PC-3 (cell line): Measurements from ENCODE around the gene PROX1. TPM values are rescaled to one million over a fixed set of nuclear protein-coding genes. Genes with fewer than 3 reads are reported as not detected.

ENCODE experiments used
- ATAC-seq: fragments of 200-7000 bp; cut with Tn5 transposase; 2 replicates; pipeline ENCODE4 v1.9.1; 2020; ENCODE audit warnings: mild to moderate bottlenecking, moderate library complexity
- BruUV-seq: library from RNA; stranded (reverse); fragments of 400-500 nt; replicated peaks from 2 replicates; lab custom pipeline; 2021; lab: Mats Ljungman, UMichigan
- CTCF ChIA-PET: fragments of 300-600 bp; sonication (Branson Sonifier 250); formaldehyde crosslinking; loops from one replicate; lab custom pipeline; 2022; ENCODE audit warnings: antibody characterized with exemption; lab: Charles Lee
- POLR2A ChIA-PET: fragments of 300-600 bp; sonication (Branson Sonifier 250); formaldehyde crosslinking; loops from one replicate; lab custom pipeline; 2022; ENCODE audit warnings: antibody characterized with exemption; ENCODE audit not compliant: unreplicated experiment; lab: Charles Lee
- DNase-seq: peaks from one replicate; pipeline ENCODE4 v3.0.0-alpha.2; 2015
- H2AFZ ChIP-seq: fragments of 300-600 bp; sonication (generic); 2 replicates; pipeline ENCODE4 v1.6.0; 2016; ENCODE audit warnings: antibody characterized with exemption, low read length
- H3F3A ChIP-seq: fragments of 300-600 bp; sonication (generic); one replicate; pipeline ENCODE4 v1.6.0; 2017; ENCODE audit warnings: antibody characterized with exemption, low read length, control low read depth, mild to moderate bottlenecking; ENCODE audit not compliant: unreplicated experiment
- H3K27ac ChIP-seq: fragments of 300-600 bp; sonication (generic); 2 replicates; pipeline ENCODE4 v1.5.1; 2016; ENCODE audit warnings: mild to moderate bottlenecking, low read length
- H3K27me3 ChIP-seq: fragments of 300-600 bp; sonication (generic); 2 replicates; pipeline ENCODE4 v1.6.1; 2016; ENCODE audit warnings: low read length, mixed read lengths
- H3K36me3 ChIP-seq: fragments of 300-600 bp; sonication (generic); 2 replicates; pipeline ENCODE4 v1.6.1; 2016; ENCODE audit warnings: low read depth, mixed run types, low read length, mixed read lengths
- H3K4me1 ChIP-seq: fragments of 300-600 bp; sonication (generic); 2 replicates; pipeline ENCODE4 v1.5.1; 2016; ENCODE audit warnings: low read length; ENCODE audit not compliant: insufficient read depth
- H3K4me2 ChIP-seq: fragments of 300-600 bp; sonication (generic); 2 replicates; pipeline ENCODE4 v1.6.0; 2016; ENCODE audit warnings: low read length
- H3K4me3 ChIP-seq: fragments of 300-600 bp; sonication (generic); 2 replicates; pipeline ENCODE4 v1.5.1; 2016; ENCODE audit warnings: mild to moderate bottlenecking, low read length, mixed read lengths
- H3K79me2 ChIP-seq: fragments of 300-600 bp; sonication (generic); 2 replicates; pipeline ENCODE4 v1.6.1; 2017; ENCODE audit warnings: low read length, mixed read lengths
- H3K9ac ChIP-seq: fragments of 300-600 bp; sonication (generic); 2 replicates; pipeline ENCODE4 v1.6.0; 2016; ENCODE audit warnings: mild to moderate bottlenecking, low read length
- H3K9me2 ChIP-seq: fragments of 300-600 bp; sonication (generic); replicated peaks from 2 replicates; pipeline ENCODE4 v1.6.1; 2016; ENCODE audit warnings: mixed run types, low read length, mixed read lengths
- H3K9me3 ChIP-seq: fragments of 300-600 bp; sonication (generic); 2 replicates; pipeline ENCODE4 v1.6.1; 2016; ENCODE audit warnings: low read length, mixed read lengths
- H4K20me1 ChIP-seq: fragments of 300-600 bp; sonication (generic); 2 replicates; pipeline ENCODE4 v1.6.1; 2016; ENCODE audit warnings: low read length, mixed read lengths
- EZH2 ChIP-seq: fragments of 300-600 bp; sonication (generic); IDR thresholded peaks from one replicate; pipeline ENCODE4 v1.6.1; 2017; ENCODE audit warnings: antibody characterized with exemption, mild to moderate bottlenecking, low read length; ENCODE audit not compliant: unreplicated experiment
- EZH2phosphoT487 ChIP-seq: fragments of 300-600 bp; sonication (generic); IDR thresholded peaks from 2 replicates; pipeline ENCODE4 v1.6.1; 2018; ENCODE audit warnings: mild to moderate bottlenecking, antibody characterized with exemption, low read length, borderline replicate concordance
- intact Hi-C: fragments of 100-400 bp; cut with micrococcal nuclease; formaldehyde crosslinking; loops from 2 replicates; pipeline ENCODE4 v1.9.0; 2023
- total RNA-seq: library from RNA; depleted of rRNA; stranded (reverse); fragments of >200 nt; gene quantifications from 2 replicates; pipeline ENCODE4 v1.2.3, GENCODE V29; 2014
- TF ChIP-seq, protein P1 (sequence below): fragments of 300-600 bp; sonication (generic); conservative IDR thresholded peaks from 2 replicates; pipeline ENCODE4 v1.5.1; 2017; ENCODE audit warnings: antibody characterized with exemption, low read depth, mild to moderate bottlenecking, low read length

The PROX1 gene
- total RNA-seq, 1 experiment from 2014 or later = not detected

DNA sequence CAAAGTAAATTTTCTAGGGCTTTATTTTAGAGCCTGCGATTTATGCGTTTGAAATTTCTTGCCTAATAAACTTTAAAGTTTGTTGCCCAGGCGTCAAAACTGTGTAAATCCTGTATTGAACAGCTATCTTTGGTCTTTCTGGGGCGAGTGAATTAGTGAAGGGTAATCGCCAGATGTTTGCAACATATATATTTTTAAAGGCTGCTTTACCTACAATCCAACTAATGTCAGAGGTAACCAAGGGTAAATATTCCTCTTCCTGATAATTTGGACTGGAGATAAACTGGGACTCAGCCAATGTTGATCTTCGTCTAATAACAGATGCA, 885 bp upstream of the PROX1 start:
- Histone ChIP-seq H3K4me2 (peak overlapping the region; percentile 76), H3K27ac (no peak overlapping the region), H3K9ac (no peak overlapping the region), H3K4me1 (no peaks in the 10 kb centered on the region), H3K9me3 (no peaks in the 10 kb centered on the region), H3K9me2 (no peaks in the 10 kb centered on the region), H3K27me3 (peaks cover 94% of the 10 kb centered on the region), H3K79me2 (no peaks in the 10 kb centered on the region), H3K4me3 (peak overlapping the region; percentile 70), H4K20me1 (no peaks in the 10 kb centered on the region), H3K36me3 (no peaks in the 10 kb centered on the region), H3F3A (no peaks in the 10 kb centered on the region), H2AFZ (no peak overlapping the region)
- no peak for ATAC-seq
- TF ChIP-seq EZH2 = peak; percentile 24
- TF ChIP-seq, protein P1, sequence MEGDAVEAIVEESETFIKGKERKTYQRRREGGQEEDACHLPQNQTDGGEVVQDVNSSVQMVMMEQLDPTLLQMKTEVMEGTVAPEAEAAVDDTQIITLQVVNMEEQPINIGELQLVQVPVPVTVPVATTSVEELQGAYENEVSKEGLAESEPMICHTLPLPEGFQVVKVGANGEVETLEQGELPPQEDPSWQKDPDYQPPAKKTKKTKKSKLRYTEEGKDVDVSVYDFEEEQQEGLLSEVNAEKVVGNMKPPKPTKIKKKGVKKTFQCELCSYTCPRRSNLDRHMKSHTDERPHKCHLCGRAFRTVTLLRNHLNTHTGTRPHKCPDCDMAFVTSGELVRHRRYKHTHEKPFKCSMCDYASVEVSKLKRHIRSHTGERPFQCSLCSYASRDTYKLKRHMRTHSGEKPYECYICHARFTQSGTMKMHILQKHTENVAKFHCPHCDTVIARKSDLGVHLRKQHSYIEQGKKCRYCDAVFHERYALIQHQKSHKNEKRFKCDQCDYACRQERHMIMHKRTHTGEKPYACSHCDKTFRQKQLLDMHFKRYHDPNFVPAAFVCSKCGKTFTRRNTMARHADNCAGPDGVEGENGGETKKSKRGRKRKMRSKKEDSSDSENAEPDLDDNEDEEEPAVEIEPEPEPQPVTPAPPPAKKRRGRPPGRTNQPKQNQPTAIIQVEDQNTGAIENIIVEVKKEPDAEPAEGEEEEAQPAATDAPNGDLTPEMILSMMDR = no peak
- 0 out of 2 replicates have a peak, but pooled peaks have one; percentile 66 for TF ChIP-seq EZH2phosphoT487
- BruUV-seq = no TSS peak
- no peak for DNase-seq
- intact Hi-C loops = loop anchor here (2.0 to 10.0 kb wide), 3 partner anchors 115 to 742 kb away; no protein-coding TSS in a partner anchor
- CTCF ChIA-PET = no interaction called here
- POLR2A ChIA-PET = interaction anchor here (0.7 kb wide), 1 partner anchor 202 kb away, joined by 4 read pairs; no protein-coding TSS in a partner anchor

DNA sequence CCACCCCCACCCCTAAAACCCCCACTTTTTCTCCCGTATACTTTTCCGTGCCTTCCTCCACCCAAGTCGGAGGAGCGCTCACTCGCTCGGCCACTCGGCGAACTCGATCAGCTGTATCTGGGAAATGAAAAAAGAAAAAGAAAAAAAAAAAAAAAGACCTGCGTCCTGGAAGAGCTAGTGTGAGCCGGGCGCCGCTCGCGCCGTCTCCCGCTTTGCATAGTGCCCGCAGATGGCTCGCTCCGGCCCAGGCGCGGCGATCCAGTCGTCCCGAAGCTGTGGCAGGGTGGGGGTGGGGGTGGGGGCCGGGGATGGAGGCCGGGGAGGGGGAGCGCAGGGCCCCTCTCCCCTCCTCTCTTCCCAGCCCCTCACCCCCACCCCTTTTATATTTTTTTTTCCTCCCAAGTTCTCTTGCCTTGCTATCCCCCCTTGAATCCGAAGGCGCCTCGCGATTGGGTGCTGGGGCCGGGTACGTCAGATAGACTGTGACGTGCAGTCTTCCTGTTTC, 299 bp upstream of the PROX1 start:
- no peaks in the 10 kb centered on the region for H3K9me2 ChIP-seq
- H4K20me1 ChIP-seq = no peaks in the 10 kb centered on the region
- H3K9ac ChIP-seq = no peak overlapping the region
- ChIA-PET CTCF (interaction anchor here (0.6 kb wide), 2 partner anchors 136 to 594 kb away, joined by 4 to 10 read pairs; no protein-coding TSS in a partner anchor), POLR2A (interaction anchor here (0.7 kb wide), 2 partner anchors 15 to 203 kb away, joined by 4 to 6 read pairs; no protein-coding TSS in a partner anchor)
- BruUV-seq = no TSS peak
- H3K27ac ChIP-seq = no peak overlapping the region
- H3K4me3 ChIP-seq = peak overlapping the region; percentile 70
- H2AFZ ChIP-seq = peak overlapping the region; percentile 85
- intact Hi-C loops = loop anchor here (2.0 to 10.0 kb wide), 3 partner anchors 115 to 743 kb away; no protein-coding TSS in a partner anchor
- peak; percentile 32 for ATAC-seq
- TF ChIP-seq, protein P1 = no peak
- TF ChIP-seq EZH2 = no peak
- no peaks in the 10 kb centered on the region for H3K9me3 ChIP-seq
- H3K79me2 ChIP-seq = no peaks in the 10 kb centered on the region
- DNase-seq = peak; percentile 30
- H3F3A ChIP-seq = no peaks in the 10 kb centered on the region
- peaks cover 94% of the 10 kb centered on the region for H3K27me3 ChIP-seq
- no peaks in the 10 kb centered on the region for H3K4me1 ChIP-seq
- peak overlapping the region; percentile 90 for H3K4me2 ChIP-seq
- H3K36me3 ChIP-seq = no peaks in the 10 kb centered on the region

DNA sequence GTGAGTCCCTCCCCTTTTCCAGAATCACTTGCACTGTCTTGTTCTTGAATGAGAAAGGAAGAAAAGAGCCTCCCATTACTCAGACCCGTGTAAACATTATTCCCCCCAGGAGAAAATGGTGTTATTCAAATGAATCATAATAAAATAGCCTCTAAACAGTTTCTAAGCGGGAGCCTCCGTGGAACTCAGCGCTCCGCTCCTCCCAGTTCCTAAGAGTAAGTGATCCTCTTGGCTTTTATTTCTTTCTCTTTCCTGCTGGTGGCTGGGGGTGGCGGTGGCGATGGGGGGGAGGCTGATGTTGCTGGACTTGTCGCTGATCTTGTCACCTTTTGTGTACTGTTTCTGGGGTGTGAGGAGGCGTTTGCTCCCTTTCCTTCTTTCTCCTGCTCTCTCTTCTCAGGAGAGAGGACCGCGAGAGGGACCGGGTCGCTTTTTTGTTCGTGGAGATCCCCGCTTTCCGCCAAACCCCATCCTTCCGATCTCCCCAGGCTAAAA, 781 bp downstream of the PROX1 start:
- Histone ChIP-seq H3K4me2 (peak overlapping the region; percentile 90), H3K4me3 (peak overlapping the region; percentile 70), H3K9ac (no peak overlapping the region), H3K27me3 (peaks cover 96% of the 10 kb centered on the region), H3K9me2 (no peaks in the 10 kb centered on the region), H2AFZ (peak overlapping the region; percentile 85), H3K36me3 (no peaks in the 10 kb centered on the region), H4K20me1 (no peaks in the 10 kb centered on the region), H3K9me3 (no peaks in the 10 kb centered on the region), H3F3A (no peaks in the 10 kb centered on the region), H3K27ac (no peak overlapping the region), H3K79me2 (no peaks in the 10 kb centered on the region), H3K4me1 (no peaks in the 10 kb centered on the region)
- CTCF ChIA-PET = no interaction called here
- POLR2A ChIA-PET = no interaction called here
- ATAC-seq (peak; percentile 25), DNase-seq (peak; percentile 47)
- BruUV-seq = no TSS peak
- intact Hi-C loops = loop anchor here (5.0 to 10.0 kb wide), 2 partner anchors 114 to 744 kb away; no protein-coding TSS in a partner anchor
- TF ChIP-seq, protein P1 = no peak
- peak; percentile 29 for TF ChIP-seq EZH2
- TF ChIP-seq EZH2phosphoT487 = no peak; the same call in 1 of the 2 replicates
